Cerebellar cortex (tissue), 1 donor: ENCODE data around the gene B4GALT1.
"Not testable (repeated sequence)": the region's sequence is repeated elsewhere in the genome, so short reads cannot be mapped to it uniquely, and the experiment has no call there.

Experiments
- DNase-seq: peaks from one replicate; pipeline ENCODE4 v3.0.0-alpha.2; 2015; ENCODE audit warnings: low spot score

B4GALT1 gene

GRCh38 chr9:33101104-33101951, 65.8 kb downstream of the B4GALT1 start:
- DNase-seq: peak; percentile 74

DNA sequence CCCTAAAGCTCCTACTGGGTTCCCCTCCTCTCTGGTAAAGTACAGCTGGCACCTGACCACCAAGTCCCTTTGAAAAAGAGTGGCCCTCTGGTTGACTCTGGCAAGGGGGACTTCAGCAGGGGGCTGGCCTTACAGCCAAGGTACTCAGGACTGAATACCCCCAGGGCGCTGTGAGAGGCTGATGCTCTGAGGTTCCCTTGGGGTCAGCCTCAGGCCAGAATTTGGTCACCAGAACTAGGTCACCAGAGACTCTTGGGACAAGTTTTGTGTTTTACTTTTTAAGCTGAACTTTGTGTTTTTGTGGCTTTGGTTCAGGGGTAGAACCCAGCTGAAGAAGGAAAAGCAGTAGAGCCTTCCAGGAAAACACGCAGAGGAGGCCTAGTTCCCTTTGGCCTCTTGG, 67.4 kb downstream of the B4GALT1 start:
- DNase-seq: no peak

GRCh38 chr9:33097192-33097591, 69.9 kb downstream of the B4GALT1 start:
- no peak for DNase-seq

DNA sequence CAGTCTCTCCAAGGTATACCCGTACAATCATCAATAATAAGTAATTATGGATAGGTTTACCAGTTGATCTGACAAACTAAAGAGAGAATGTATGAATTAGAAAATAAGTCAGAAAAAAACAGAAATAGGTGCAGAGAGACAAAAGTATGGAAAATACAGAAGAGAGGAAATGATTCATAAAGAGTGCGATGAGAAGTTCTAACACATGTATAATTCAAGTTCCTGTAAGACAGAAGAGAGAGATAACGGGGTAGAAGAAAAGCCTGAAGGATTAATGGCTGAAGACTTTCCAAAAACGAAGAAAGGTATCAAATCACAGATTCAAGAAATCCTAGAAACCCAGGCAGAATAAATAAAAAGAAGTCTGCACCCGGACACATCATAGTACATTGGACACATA, 74.5 kb downstream of the B4GALT1 start:
- no peak for DNase-seq

- not testable (repeated sequence) for DNase-seq
These were observed 81.5 kb downstream of the B4GALT1 start for GRCh38 chr9:33085672-33086071.

DNA sequence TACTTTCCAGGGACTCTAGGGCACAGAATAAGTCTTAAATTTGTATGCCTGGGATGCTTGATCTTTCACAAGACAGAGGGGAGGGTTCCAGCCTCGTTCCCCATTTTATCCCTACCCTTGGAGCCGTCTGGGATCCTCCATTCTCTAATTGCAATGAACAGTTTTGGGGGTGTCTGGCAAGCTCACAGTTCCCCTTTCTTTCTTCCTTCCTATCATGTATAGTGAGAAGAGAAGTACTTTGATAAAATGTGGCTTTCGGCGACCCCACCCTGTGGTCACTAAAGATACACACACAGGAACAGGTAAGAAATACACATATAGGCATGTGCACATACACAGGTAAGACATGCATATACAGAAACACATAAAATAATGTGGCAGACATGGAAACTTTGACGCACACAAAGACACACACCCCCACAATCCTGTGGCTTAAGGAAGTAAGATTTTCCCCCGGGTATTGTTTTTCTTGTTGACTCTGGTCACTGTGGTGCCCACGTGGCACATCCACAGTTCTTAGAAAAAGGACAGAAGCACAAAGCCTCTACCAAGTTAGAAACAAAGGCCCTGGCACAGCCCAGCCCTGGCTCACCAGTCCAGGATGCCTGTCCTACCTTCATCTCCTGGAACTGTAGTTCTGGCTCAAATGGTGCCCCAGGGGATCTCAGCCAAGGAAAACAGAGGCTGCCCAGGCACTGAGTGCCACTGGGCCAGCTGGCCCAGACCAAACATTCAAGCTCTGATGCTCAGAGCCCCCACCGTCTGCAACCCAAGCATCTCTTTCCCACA, 84.4 kb downstream of the B4GALT1 start:
- peak; percentile 74 for DNase-seq

DNA sequence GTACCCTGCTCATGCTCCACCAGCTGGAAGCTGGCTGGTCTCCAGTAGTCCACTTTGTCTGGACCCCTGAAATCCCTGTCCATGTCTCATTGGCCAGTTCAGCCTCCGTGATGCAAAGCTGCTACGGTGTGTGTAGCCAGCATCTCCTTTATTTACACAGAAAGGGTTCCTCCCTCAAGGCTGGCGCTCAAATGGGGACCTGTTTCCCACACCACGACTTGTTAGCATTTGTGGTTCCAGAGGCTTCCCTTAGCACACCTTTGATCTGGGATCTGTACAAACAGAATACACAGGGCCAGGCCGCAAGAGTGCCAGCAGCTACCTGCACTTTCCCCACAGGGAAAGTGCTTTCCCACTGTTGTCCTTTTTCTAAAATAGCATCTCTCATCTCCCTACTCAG, 85.0 kb downstream of the B4GALT1 start:
- DNase-seq: no peak

GRCh38 chr9:33081128-33081851, 85.8 kb downstream of the B4GALT1 start:
- DNase-seq: peak; percentile 92

GRCh38 chr9:33080534-33080933, 86.6 kb downstream of the B4GALT1 start:
- no peak for DNase-seq

DNA sequence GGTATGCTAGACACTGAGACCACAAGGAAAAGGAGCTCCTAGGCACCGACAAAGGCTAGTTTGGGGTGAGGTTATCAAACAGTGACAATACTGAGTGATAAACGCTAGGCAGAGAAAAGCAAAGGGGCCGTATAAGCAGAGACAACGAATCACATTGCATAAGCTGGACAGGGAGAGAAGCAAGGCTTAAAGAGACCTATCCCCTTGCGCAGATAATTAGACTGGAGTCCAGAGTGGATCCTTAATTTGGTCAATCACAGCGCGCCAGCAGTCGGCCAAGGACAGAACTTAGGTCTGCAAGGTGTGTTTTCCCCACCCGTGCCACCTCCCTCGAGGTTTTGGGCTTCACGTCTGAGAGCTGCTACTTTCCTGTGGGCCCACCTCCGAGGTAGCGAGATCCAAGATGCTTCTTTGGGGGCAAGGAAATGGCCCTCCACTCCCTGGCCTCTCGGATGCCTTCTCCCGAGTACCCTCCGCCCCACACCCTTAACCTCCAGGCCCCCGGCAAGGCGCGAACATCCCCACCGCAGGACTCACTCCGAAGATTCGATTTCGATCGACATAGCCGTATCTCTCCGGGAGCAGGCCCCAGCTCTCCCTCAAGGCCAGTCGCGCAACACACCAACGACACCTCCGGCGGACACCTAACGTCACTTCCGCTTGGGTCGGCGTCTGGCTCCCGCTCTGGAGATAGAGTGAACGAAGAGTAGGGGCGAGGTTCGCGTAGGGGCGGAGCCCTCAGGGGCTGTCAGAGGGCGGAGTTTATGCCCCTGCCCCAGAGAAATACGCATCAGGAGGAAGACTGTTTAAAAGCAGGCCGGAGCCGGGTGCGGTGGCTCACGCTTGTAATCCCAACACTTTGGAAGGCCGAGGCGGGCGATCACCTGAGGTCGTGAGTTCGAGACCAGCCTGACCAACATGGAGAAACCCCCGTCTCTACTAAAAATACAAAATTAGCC, 90.8 kb downstream of the B4GALT1 start, which contains the start of gene SMU1:
Gene SMU1, minus strand, starts transcription at position 629 of the 959 bp plus-strand sequence. Its CDS starts 66 bp downstream, at position 563.
- peak; percentile 98 for DNase-seq

DNA sequence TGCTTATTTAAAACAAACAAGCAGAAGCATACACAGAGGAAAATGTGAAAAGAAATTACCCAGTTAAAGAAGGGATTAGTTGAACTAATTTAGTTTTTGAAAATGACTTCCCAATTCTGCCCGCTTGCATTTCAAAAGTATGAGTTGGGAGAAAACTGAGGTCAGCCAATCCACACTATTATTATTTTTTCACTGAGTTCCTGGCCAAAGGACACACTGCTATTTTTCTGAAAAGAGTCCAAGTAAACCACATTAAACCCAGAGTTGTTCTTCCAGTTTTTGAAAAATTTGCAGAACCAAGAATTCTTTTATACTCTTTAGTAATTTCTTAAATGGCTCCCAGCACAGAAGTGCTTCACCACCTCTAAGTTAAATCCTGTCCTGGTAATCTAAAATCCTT, 98.1 kb downstream of the B4GALT1 start:
- DNase-seq: no peak

- no peak for DNase-seq
These were observed 101.7 kb downstream of the B4GALT1 start for GRCh38 chr9:33065157-33066076.
